Measurements from ENCODE around the gene KYNU.

GRCh38 chr2:142973160-142973821 lies 95.8 kb downstream of the KYNU start:
- no peak for TF ChIP-seq CTCF (IDR thresholded peaks at IDR 0.05; ENCODE audit: low read length)
- TF ChIP-seq EZH2 (IDR thresholded peaks at IDR 0.05; ENCODE audit: borderline replicate concordance, low read length): no peak
